ENCODE data around the gene PROSER3.

The PROSER3 gene

DNA sequence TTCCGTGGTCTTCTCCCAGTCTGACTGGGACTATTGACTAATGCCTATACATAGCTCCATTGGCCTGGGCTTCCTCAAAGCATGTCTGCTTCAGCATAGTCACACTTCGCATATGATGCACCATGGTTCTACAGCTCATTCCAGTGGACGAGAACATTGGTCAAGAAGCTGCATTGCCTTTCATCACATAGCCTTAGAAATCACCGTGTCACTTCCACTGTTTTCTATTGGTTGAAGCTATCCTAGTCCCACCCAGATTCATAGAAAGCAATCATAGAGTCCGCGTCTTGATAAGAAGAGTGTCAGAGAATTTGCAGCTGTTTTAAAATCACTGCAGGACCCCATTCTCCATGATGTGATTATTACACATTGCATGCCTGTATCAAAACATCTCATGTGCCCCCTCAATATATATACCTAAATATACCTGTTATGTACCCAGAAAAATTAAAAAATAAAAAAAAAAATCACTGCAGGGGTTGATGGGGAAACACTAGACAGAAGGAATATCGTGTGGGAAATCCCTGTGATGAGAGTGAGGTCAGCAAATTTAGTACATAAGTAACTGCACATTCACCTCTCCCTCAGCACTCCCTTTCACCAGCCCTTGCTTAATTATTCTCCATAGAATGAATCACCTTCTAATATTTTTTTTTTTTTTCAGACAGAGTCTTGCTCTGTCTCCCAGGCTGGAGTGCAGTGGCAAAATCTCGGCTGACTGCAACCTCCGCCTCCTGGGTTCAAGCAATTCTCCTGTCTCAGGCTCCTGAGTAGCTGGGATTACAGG is 15.2 kb downstream of the PROSER3 start:
- DNase-seq (ENCODE audit: extremely low spot score, insufficient read length, low read depth) (no peak), FAIRE-seq (no peak)

DNA sequence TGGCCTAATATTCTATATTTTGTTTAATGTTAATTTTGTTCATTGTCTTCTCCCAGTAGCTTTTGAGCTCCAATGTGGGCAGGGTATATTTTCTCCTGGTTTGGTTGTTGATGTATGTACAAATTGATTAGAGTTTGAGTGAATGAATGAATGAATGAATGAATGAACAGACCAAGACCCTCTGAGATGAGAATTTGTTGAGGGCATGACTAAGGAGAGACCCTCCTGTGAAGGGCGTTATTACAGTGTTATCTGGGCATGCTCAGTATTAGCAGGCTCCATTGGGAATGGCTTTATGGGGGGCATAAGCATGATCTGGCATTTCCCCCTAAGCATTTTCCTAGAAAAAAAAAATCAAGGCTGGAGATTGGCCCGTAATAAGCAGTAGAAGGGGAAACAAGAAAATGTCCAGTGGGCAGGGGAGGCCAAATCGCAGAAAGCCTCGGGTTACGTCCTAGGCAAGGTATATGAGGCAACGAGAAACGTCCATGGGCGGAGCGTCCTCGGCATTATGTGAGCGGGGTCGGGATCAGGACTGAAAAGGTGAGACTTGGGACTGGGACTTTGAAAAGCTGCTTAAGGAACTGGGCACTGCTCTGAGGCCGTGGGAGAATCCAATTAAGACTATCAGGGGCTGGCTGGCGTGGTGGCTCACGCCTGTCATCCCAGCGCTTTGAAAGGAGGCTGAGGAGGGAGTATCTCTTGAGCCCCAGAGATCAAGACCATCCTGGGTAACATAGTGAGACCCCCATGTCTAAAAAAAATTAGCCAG is 16.5 kb downstream of the PROSER3 start:
- DNase-seq (ENCODE audit: extremely low spot score, insufficient read length, low read depth) (no peak), FAIRE-seq (no peak)

DNA sequence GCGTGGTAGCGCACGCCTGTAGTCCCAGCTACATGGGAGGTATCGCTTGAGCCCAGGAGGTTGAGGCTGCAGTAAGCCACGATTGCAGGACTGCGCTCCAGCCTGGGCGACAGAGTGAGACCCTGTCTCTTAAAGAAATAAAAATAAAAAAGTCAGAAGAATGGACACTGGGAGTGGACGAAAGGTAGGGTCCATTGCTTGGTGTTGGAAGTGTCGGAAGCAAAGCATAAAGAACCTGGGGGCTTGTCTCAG is 17.0 kb downstream of the PROSER3 start:
- DNase-seq (ENCODE audit: extremely low spot score, insufficient read length, low read depth) (no peak), FAIRE-seq (no peak)

DNA sequence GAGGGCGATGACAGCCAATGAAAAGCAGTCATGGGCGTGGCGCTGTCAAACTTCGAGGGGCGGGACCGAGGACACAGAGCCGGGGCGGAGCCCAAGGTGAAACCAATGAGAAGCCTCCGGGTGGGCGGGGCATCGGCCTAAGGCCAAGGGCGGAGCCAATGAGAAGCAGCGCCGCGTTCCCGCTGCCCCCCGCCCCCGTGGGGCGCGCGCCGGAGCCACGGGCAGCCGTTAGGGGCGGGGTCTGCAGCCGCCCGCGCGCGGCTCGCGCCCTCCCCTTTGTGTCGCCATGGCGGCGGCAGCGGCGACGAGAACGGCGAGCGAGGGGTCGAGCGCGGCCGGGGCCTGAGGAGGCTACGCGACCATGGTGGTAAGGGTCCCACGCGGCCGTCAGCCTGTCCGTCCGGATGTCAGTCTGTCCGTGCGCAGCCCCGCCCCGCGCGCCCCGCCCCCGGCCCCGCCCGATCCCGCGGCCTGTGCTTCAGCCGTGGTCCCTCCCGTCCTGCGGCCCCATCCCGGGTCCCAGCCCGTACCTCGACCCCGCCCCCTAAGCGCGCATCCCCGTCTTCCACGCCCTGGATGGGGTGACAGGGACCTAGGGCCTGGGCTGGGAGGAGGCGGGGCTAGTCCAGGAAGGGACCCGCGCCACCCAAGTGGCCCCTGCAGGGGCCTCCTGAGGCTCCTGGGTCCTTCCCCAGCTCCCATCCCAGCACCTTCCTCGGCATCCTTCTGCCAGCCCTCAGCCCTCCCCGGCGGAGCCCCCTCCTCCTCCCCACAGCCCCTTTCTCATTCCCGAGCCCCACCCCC is 17.5 kb downstream of the PROSER3 start, which contains the start of gene ARHGAP33:
Gene ARHGAP33 (plus strand): TSS at position 267 of the 804 bp plus-strand sequence. CDS start 95 bp downstream, at position 362.
- FAIRE-seq: peak; percentile 99

DNA sequence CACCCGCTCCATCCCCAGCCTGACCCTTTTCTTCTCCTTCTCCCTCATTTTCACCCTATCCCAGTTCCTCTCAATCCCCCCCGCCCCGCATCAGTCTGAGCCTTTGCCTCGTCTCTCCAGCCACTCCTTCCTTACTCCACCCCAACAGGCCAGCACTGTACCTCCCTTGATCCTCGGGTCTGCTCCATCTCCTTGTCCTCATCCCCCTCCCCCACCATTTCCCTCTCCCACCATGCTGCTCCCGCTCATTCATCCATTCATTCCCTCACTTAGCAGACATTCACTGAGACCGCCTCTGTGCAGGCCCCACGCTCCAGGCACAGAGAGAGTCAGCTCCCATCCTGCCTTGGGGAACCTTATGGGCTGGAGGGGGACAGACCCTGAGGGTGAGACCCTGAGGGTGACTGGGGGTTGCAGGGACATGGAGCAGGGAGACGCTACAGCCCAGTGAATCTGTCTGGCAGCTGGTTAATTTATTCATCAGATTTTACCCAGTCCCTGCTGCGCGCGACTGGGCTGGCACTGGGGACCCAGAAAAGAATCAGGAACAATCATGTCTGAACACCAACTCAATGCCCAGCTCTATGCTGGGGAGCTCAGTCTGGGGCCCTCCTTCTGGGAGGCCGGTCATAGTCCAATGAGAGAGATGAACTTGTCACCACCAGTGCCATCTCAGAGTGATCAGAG is 18.3 kb downstream of the PROSER3 start:
- no peak for DNase-seq (ENCODE audit: extremely low spot score, insufficient read length, low read depth)
- no peak for FAIRE-seq

More for the DNA sequence above, 17.5 kb downstream of the PROSER3 start, which contains the start of gene ARHGAP33:
- DNase-seq (ENCODE audit: extremely low spot score, insufficient read length, low read depth): peak; percentile 97

DNA sequence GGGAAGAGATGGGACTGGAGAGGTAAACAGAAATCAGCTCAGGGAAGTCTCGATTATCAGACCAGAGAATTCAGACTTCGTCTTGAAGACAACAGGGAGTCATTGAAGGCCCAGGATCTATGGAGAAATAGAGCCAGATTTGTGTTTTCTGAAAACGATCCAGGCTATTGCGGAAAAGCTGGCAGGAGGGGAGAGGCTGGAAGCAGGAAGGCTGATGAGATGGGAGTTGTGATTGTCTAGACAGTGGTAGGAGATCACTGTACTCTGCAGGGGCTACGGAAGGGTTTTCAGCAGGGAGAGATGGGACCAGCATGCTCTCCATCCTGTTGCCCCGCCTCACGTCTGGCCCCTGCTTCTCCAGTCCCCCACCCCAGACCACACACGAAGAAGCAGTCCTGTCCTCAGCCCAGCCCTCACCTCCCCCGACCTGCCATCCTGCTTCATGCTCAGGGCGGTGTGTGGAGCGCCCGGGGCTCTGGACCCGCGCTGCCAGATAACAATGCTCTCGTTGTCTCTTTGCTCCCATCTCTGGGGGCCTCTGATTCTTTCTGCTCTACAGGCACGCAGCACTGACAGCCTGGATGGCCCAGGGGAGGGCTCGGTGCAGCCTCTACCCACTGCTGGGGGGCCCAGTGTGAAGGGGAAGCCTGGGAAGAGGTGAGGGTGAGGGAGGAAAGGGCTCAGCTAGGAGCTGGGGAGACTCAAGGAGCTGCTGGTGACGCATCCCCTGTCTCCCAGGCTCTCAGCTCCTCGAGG is 19.3 kb downstream of the PROSER3 start:
- FAIRE-seq: no peak
- no peak for DNase-seq (ENCODE audit: extremely low spot score, insufficient read length, low read depth)

DNA sequence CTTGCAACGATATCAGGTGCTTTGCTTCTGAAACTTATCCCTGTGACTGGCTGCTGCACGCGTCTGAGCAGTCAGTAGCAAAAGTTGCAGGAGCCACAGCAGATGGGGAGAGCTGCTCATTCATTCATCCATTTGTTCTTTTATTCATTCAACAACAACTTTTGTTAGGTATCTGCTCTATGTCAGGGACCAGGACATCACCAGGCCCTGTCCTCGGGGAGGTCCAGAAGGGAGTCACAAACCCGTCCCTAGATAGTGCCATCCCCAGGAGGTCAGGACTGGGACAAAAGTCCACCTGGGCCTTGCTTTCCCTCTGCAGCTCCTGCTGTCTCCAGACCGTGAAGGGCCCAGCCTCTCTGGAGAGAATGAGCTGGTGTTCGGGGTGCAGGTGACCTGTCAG is 20.0 kb downstream of the PROSER3 start:
- no peak for DNase-seq (ENCODE audit: extremely low spot score, insufficient read length, low read depth)
- FAIRE-seq: no peak

DNA sequence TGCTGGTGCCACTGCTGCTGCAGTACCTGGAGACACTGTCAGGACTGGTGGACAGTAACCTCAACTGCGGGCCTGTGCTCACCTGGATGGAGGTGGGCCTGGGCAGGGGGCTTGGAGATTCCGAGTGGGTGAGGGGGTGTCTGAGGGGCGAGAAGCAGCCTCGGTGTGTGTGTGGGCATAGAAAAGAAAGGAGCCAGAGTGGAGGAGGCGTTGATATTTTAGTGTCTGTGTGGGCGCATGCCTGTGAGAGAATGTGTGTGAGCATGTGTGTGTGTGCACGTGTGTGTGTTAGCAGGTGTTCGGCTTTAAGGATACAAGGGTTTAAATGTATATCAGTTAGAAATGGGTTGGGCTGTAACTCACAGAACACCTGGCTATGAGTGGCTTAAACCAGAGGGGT is 21.1 kb downstream of the PROSER3 start:
- DNase-seq (ENCODE audit: extremely low spot score, insufficient read length, low read depth): no peak
- no peak for FAIRE-seq

DNA sequence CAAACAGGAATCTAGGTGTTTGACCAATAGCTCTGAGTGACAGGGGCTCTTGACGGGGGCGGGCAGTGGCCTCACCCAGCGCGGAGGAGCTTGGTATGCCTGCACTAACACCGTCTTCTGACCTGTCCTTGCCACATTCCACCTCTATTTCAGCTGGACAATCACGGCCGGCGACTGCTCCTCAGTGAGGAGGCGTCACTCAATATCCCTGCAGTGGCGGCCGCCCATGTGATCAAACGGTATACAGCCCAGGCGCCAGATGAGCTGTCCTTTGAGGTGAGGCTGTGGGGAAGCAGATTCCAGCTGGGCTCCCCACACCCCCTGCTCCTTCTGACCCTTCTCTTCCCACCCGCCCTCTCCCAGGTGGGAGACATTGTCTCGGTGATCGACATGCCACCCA is 22.1 kb downstream of the PROSER3 start:
- no peak for DNase-seq (ENCODE audit: extremely low spot score, insufficient read length, low read depth)

DNA sequence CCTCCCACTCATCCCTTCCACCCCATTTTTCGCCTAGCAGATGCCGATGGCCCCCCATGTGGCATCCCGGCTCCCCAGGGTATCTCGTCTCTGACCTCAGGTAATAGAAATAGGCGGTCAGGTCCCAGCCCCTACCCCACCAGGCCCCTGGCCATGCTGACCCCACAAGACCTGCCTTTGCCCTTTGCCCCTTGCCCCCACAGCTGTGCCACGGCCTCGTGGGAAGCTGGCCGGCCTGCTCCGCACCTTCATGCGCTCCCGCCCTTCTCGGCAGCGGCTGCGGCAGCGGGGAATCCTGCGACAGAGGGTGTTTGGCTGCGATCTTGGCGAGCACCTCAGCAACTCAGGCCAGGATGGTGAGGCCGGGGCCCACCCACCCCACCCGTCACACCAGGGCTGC is 22.7 kb downstream of the PROSER3 start:
- no peak for FAIRE-seq
- no peak for DNase-seq (ENCODE audit: extremely low spot score, insufficient read length, low read depth)

More for the DNA sequence above, 22.1 kb downstream of the PROSER3 start:
- FAIRE-seq: no peak

DNA sequence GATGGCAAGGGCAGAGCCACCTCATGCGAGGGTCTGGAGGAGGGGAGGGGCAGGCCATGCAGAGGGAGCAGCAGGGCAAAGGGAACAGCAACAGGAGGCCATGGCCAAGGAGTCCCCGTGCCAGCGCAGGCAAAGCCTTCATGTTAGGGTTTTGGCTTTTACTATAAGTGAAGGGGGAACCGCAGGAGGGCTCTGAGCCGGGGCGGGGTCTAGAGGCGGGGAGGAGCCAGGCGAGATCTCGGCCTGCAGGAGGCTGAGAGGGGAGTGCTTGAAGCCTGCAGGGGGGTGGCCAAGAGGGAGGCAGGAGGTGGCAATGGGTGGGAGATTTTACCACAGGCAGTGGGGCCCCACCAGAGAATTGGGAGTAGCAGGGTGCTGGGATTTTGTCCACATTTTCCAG is 23.7 kb downstream of the PROSER3 start:
- no peak for FAIRE-seq
- DNase-seq (ENCODE audit: extremely low spot score, insufficient read length, low read depth): no peak

DNA sequence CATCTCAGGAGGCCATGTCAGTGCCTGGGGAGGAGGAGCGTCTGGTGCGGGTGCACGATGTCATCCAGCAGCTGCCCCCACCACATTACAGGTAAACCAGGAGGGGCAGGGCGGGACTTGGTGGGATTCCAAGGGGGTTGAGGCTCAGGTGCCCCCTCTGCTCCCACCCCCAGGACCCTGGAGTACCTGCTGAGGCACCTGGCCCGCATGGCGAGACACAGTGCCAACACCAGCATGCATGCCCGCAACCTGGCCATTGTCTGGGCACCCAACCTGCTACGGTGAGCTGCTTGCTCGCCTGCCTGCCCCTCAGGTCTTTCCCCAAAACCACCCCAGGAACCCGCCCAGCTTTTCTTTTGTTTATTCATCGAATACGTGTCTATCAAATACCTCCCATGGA is 24.6 kb downstream of the PROSER3 start:
- FAIRE-seq: no peak
- no peak for DNase-seq (ENCODE audit: extremely low spot score, insufficient read length, low read depth)

DNA sequence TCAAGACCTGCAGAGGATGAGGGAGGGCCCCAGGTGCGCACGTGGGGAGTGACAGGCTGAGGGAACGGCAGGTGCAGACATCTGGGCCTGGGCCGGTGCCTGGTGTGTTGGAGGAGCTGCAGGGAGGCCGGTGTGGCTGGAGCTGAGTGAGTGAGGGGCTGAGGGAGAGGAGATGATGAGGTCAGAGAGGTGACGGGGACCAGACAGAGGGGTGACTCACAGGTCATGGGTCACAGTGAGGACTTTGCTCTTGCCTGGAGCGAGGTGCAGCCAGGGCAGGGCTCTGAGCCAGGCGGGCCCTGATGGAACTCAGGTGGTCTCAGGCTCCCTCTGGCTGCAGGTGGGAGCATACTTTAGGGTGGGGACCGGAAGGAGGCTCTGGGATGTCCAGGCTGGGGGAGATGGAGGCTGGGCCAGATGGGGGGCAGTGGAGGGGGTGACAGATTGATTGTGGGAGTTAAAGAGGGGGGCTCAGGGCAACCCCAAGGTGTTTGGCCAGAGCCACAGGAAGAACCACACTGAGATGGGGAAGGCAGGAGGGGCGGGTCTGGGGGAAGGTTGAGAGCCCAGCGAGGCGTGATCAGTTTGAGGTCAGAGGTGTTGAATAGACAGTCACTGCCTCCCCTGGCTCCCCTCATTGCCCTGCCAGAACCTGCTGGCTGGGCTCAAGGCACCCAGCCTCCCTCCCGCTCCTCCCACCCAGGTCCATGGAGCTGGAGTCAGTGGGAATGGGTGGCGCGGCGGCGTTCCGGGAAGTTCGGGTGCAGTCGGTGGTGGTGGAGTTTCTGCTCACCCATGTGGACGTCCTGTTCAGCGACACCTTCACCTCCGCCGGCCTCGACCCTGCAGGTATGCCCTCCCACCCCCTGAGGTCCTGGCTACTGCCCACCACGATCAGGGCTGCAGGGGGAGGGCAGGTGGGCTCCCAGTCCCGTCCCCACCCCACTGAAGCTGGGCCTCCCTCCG is 25.8 kb downstream of the PROSER3 start:
- no peak for FAIRE-seq
- no peak for DNase-seq (ENCODE audit: extremely low spot score, insufficient read length, low read depth)

DNA sequence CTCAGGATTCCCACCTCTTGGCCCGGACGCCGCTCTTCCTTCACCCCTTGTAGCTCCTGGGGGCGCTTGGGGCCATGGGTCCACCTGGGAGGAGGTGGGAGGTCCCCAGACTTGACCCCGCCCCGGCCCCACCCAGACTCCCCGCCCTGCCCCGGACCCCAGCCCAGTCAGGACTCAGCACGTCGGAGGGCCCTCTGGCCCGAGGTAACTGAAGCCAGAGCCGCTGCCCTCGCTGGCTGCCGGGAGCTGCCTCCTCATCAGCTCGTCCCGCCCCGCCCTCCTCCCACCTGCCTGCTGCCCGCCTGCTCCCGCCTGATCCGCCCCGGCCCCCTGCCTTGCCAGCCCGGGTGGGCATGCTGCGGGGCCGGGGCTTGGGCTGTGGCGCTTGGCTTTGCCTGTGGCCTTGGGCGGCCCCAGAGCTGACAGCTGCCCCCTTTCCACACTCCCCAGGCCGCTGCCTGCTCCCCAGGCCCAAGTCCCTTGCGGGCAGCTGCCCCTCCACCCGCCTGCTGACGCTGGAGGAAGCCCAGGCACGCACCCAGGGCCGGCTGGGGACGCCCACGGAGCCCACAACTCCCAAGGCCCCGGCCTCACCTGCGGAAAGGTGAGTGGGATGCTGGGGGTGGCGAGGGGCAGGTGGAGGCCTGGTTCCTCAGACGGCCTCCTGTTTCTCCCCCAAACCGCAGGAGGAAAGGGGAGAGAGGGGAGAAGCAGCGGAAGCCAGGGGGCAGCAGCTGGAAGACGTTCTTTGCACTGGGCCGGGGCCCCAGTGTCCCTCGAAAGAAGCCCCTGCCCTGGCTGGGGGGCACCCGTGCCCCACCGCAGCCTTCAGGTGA is 26.7 kb downstream of the PROSER3 start:
- DNase-seq (ENCODE audit: extremely low spot score, insufficient read length, low read depth) (no peak), FAIRE-seq (no peak)

DNA sequence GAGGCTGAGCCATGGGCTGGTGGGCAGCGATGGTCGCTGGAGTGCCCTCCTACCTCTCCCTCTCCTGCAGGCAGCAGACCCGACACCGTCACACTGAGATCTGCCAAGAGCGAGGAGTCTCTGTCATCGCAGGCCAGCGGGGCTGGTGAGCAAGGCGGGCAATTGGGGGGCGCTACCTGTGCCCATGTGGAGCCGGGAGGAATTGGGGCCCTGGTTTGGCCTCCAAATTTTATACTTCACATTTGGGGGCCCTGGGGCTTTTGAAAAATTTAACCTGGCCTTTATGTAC is 27.3 kb downstream of the PROSER3 start:
- FAIRE-seq (no peak), DNase-seq (ENCODE audit: extremely low spot score, insufficient read length, low read depth) (no peak)

DNA sequence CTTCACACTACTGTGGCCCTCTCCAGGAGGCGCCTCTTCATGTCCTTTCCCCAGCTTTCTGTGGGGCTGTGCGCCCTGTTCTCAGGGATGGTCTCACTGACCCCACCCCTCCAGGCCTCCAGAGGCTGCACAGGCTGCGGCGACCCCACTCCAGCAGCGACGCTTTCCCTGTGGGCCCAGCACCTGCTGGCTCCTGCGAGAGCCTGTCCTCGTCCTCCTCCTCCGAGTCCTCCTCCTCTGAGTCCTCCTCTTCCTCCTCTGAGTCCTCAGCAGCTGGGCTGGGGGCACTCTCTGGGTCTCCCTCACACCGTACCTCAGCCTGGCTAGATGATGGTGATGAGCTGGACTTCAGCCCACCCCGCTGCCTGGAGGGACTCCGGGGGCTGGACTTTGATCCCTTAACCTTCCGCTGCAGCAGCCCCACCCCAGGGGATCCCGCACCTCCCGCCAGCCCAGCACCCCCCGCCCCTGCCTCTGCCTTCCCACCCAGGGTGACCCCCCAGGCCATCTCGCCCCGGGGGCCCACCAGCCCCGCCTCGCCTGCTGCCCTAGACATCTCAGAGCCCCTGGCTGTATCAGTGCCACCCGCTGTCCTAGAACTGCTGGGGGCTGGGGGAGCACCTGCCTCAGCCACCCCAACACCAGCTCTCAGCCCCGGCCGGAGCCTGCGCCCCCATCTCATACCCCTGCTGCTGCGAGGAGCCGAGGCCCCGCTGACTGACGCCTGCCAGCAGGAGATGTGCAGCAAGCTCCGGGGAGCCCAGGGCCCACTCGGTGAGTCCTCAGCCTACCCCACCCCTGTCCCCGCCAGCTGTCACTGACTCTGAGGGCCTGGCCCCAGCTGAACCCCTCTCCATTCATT is 28.6 kb downstream of the PROSER3 start:
- DNase-seq (ENCODE audit: extremely low spot score, insufficient read length, low read depth) (no peak), FAIRE-seq (no peak)

DNA sequence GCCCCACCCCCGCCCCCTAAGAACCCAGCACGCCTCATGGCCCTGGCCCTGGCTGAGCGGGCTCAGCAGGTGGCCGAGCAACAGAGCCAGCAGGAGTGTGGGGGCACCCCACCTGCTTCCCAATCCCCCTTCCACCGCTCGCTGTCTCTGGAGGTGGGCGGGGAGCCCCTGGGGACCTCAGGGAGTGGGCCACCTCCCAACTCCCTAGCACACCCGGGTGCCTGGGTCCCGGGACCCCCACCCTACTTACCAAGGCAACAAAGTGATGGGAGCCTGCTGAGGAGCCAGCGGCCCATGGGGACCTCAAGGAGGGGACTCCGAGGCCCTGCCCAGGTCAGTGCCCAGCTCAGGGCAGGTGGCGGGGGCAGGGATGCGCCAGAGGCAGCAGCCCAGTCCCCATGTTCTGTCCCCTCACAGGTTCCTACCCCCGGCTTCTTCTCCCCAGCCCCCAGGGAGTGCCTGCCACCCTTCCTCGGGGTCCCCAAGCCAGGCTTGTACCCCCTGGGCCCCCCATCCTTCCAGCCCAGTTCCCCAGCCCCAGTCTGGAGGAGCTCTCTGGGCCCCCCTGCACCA is 29.3 kb downstream of the PROSER3 start:
- DNase-seq (ENCODE audit: extremely low spot score, insufficient read length, low read depth) (no peak), FAIRE-seq (no peak)
